ENCODE results near the gene IL1RAPL2. TPM values are rescaled to one million over a fixed set of nuclear protein-coding genes. Genes with fewer than 3 reads are reported as not detected.
"Not testable (repeated sequence)": the region's sequence is repeated elsewhere in the genome, so short reads cannot be mapped to it uniquely, and the experiment has no call there.

The IL1RAPL2 gene
- total RNA-seq, 2 experiments from 2014 or later, result not detected

- Mint-ChIP-seq H3K27ac (no peak overlapping the region), H3K4me1 (no peaks in the 10 kb centered on the region), H3K36me3 (no peaks in the 10 kb centered on the region), H3K27me3 (no peaks in the 10 kb centered on the region), H3K4me3 (no peak overlapping the region), H3K9me3 (ENCODE audit: low read depth) (no peaks in the 10 kb centered on the region)
- ATAC-seq (no peak), DNase-seq (no peak)
- CTCF ChIA-PET, result no interaction called here
These were observed 645.1 kb downstream of the IL1RAPL2 start for GRCh38 chrX:105211066-105211575.

GRCh38 chrX:105219454-105220401 is 653.7 kb downstream of the IL1RAPL2 start:
- Mint-ChIP-seq H3K4me3 (no peak overlapping the region), H3K27me3 (no peaks in the 10 kb centered on the region), H3K27ac (no peak overlapping the region), H3K4me1 (no peaks in the 10 kb centered on the region), H3K36me3 (no peaks in the 10 kb centered on the region), H3K9me3 (ENCODE audit: low read depth) (no peaks in the 10 kb centered on the region)
- CTCF ChIA-PET, result no interaction called here
- no peak for ATAC-seq
- no peak for DNase-seq

GRCh38 chrX:105220636-105221035 is 654.6 kb downstream of the IL1RAPL2 start, which contains the start of gene TEX13A:
Gene TEX13A (minus strand): TSS chrX:105220694. CDS start chrX:105220397, 297 bp downstream.
- Mint-ChIP-seq H3K36me3 (no peaks in the 10 kb centered on the region), H3K4me1 (no peaks in the 10 kb centered on the region), H3K4me3 (no peak within 1 kb of the TSS), H3K27ac (no peak within 1 kb of the TSS), H3K9me3 (ENCODE audit: low read depth) (no peaks in the 10 kb centered on the region), H3K27me3 (no peaks in the 10 kb centered on the region)
- ATAC-seq (no peak), DNase-seq (no peak)
- CTCF ChIA-PET, result no interaction called here

- ATAC-seq, result no peak
- CTCF ChIA-PET, result no interaction called here
These were observed 655.4 kb downstream of the IL1RAPL2 start for GRCh38 chrX:105221374-105221773.

GRCh38 chrX:105226499-105226898 is 660.5 kb downstream of the IL1RAPL2 start:
- no peaks in the 10 kb centered on the region for H3K9me3 Mint-ChIP-seq (ENCODE audit: low read depth)
- ATAC-seq, result no peak
- CTCF ChIA-PET, result no interaction called here
- DNase-seq, result no peak
- H3K27me3 Mint-ChIP-seq, result no peaks in the 10 kb centered on the region
- no peak overlapping the region for H3K4me3 Mint-ChIP-seq
- H3K4me1 Mint-ChIP-seq, result no peaks in the 10 kb centered on the region
- no peaks in the 10 kb centered on the region for H3K36me3 Mint-ChIP-seq
- H3K27ac Mint-ChIP-seq, result no peak overlapping the region

More at GRCh38 chrX:105221374-105221773, 655.4 kb downstream of the IL1RAPL2 start:
- no peaks in the 10 kb centered on the region for H3K4me1 Mint-ChIP-seq
- H3K4me3 Mint-ChIP-seq, result no peak overlapping the region
- no peaks in the 10 kb centered on the region for H3K9me3 Mint-ChIP-seq (ENCODE audit: low read depth)
- no peak for DNase-seq
- H3K27me3 Mint-ChIP-seq, result no peaks in the 10 kb centered on the region
- no peaks in the 10 kb centered on the region for H3K36me3 Mint-ChIP-seq
- H3K27ac Mint-ChIP-seq, result no peak overlapping the region

DNA sequence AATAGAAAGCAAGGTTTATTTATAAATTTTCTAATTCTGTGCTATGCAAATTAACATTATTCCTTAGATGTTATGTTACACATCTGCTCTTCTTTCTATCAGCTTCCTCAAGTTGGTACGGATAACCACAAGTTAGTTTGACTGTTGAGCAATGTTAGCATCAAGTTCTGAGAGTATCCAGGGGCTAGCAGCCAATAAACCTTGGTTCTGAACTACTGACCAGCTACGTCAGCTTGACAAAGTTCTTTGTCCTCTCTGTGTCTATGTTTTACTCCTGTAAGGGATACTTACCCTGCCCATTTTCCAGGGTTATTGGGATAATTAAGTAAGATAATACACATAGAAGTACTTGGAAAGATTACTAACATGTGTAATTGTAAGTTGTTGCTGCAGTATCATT is 662.6 kb downstream of the IL1RAPL2 start:
- no peak for ATAC-seq
- CTCF ChIA-PET, result no interaction called here

GRCh38 chrX:105229146-105229545 is 663.1 kb downstream of the IL1RAPL2 start:
- no peaks in the 10 kb centered on the region for H3K4me1 Mint-ChIP-seq
- ATAC-seq (no peak), DNase-seq (no peak)
- no peaks in the 10 kb centered on the region for H3K36me3 Mint-ChIP-seq
- H3K27ac Mint-ChIP-seq, result no peak overlapping the region
- no peak overlapping the region for H3K4me3 Mint-ChIP-seq
- H3K27me3 Mint-ChIP-seq, result no peaks in the 10 kb centered on the region
- CTCF ChIA-PET, result no interaction called here
- no peaks in the 10 kb centered on the region for H3K9me3 Mint-ChIP-seq (ENCODE audit: low read depth)

More for the DNA sequence above, 662.6 kb downstream of the IL1RAPL2 start:
- no peak overlapping the region for H3K4me3 Mint-ChIP-seq
- H3K4me1 Mint-ChIP-seq, result no peaks in the 10 kb centered on the region
- H3K27ac Mint-ChIP-seq, result no peak overlapping the region
- H3K36me3 Mint-ChIP-seq, result no peaks in the 10 kb centered on the region
- DNase-seq, result no peak
- no peaks in the 10 kb centered on the region for H3K27me3 Mint-ChIP-seq
- no peaks in the 10 kb centered on the region for H3K9me3 Mint-ChIP-seq (ENCODE audit: low read depth)

DNA sequence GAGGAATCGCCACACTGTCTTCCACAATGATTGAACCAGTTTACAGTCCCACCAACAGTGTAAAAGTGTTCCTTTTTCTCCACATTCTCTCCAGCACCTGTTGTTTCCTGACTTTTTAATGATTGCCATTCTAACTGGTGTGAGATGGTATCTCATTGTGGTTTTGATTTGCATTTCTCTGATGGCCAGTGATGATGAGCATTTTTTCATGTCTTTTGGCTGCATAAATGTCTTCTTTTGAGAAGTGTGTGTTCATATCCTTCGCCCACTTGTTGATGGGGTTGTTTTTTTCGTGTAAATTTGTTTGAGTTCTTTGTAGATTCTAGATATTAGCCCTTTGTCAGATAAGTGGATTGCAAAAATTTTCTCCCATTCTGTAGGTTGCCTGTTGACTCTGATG is 671.4 kb downstream of the IL1RAPL2 start:
- H3K4me3 Mint-ChIP-seq; ATAC-seq; H3K27ac Mint-ChIP-seq; H3K27me3 Mint-ChIP-seq; DNase-seq; H3K9me3 Mint-ChIP-seq (ENCODE audit: low read depth); CTCF ChIA-PET; H3K36me3 Mint-ChIP-seq; H3K4me1 Mint-ChIP-seq: not testable (repeated sequence)

- no peaks in the 10 kb centered on the region for H3K36me3 Mint-ChIP-seq
- no peak overlapping the region for H3K4me3 Mint-ChIP-seq
- no peaks in the 10 kb centered on the region for H3K4me1 Mint-ChIP-seq
- DNase-seq, result no peak
- no peaks in the 10 kb centered on the region for H3K9me3 Mint-ChIP-seq (ENCODE audit: low read depth)
- CTCF ChIA-PET, result no interaction called here
- no peak overlapping the region for H3K27ac Mint-ChIP-seq
- no peak for ATAC-seq
- no peaks in the 10 kb centered on the region for H3K27me3 Mint-ChIP-seq
These were observed 675.1 kb downstream of the IL1RAPL2 start for GRCh38 chrX:105241056-105241455.

- Mint-ChIP-seq H3K27ac (no peak overlapping the region), H3K36me3 (no peaks in the 10 kb centered on the region), H3K9me3 (ENCODE audit: low read depth) (no peaks in the 10 kb centered on the region), H3K4me3 (no peak overlapping the region), H3K4me1 (no peaks in the 10 kb centered on the region), H3K27me3 (no peaks in the 10 kb centered on the region)
- ATAC-seq (no peak), DNase-seq (no peak)
- CTCF ChIA-PET, result no interaction called here
These were observed 694.5 kb downstream of the IL1RAPL2 start for GRCh38 chrX:105260291-105261043.

GRCh38 chrX:105263171-105263570 is 697.2 kb downstream of the IL1RAPL2 start:
- DNase-seq (no peak), ATAC-seq (no peak)
- H3K27me3 Mint-ChIP-seq, result no peaks in the 10 kb centered on the region
- CTCF ChIA-PET, result no interaction called here
- no peaks in the 10 kb centered on the region for H3K4me1 Mint-ChIP-seq
- no peak overlapping the region for H3K4me3 Mint-ChIP-seq
- H3K36me3 Mint-ChIP-seq, result no peaks in the 10 kb centered on the region
- no peak overlapping the region for H3K27ac Mint-ChIP-seq
- no peaks in the 10 kb centered on the region for H3K9me3 Mint-ChIP-seq (ENCODE audit: low read depth)

GRCh38 chrX:105263801-105264200 is 697.8 kb downstream of the IL1RAPL2 start:
- CTCF ChIA-PET, result no interaction called here
- Mint-ChIP-seq H3K4me1 (no peaks in the 10 kb centered on the region), H3K4me3 (no peak overlapping the region), H3K27me3 (no peaks in the 10 kb centered on the region), H3K27ac (no peak overlapping the region), H3K9me3 (ENCODE audit: low read depth) (no peaks in the 10 kb centered on the region), H3K36me3 (no peaks in the 10 kb centered on the region)
- ATAC-seq, result no peak
- DNase-seq, result no peak

- Mint-ChIP-seq H3K27ac (no peak overlapping the region), H3K4me1 (no peaks in the 10 kb centered on the region), H3K9me3 (ENCODE audit: low read depth) (no peaks in the 10 kb centered on the region), H3K27me3 (no peaks in the 10 kb centered on the region), H3K4me3 (no peak overlapping the region), H3K36me3 (no peaks in the 10 kb centered on the region)
- CTCF ChIA-PET, result no interaction called here
- DNase-seq (no peak), ATAC-seq (no peak)
These were observed 699.1 kb downstream of the IL1RAPL2 start for GRCh38 chrX:105265093-105265492.

DNA sequence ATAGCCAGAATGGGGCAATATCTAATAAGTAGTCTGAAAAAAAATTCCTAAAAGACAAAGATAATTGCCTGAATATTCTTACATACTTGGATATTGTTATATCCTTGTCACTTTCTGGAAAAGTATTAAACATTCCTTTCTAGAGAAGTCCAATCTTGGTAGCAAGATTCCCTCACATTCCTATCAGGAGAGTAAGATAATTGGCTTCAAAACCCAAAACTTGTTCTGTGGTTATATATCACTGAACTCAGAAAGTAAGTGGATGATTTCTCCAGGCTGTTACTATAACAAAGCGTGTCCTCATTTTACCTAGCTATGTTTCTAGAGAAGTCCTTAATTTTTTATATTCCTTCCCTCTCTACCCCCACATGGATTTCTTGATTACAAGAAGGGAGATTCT is 700.5 kb downstream of the IL1RAPL2 start:
- no peaks in the 10 kb centered on the region for H3K4me1 Mint-ChIP-seq
- H3K27ac Mint-ChIP-seq, result no peak overlapping the region
- CTCF ChIA-PET, result no interaction called here
- no peak overlapping the region for H3K4me3 Mint-ChIP-seq
- DNase-seq, result no peak
- no peaks in the 10 kb centered on the region for H3K36me3 Mint-ChIP-seq
- no peaks in the 10 kb centered on the region for H3K27me3 Mint-ChIP-seq
- H3K9me3 Mint-ChIP-seq (ENCODE audit: low read depth), result no peaks in the 10 kb centered on the region
- no peak for ATAC-seq

All from activated CD8-positive, alpha-beta memory T cell treated with anti-CD3 and anti-CD28 coated beads, Interleukin-2, amount 10 ng/mL, durations not matched to agents 7 days and 5 days (primary cell).